Measurements from ENCODE around the gene MRPL52. TPM values are rescaled to one million over a fixed set of nuclear protein-coding genes. Genes with fewer than 3 reads are reported as not detected.

Gene MRPL52
- total and polyA plus RNA-seq, 2 donors (not counting 3 experiments of a cell fraction or from before 2014, with no cell fraction given) = 81.1 to 174 TPM

DNA sequence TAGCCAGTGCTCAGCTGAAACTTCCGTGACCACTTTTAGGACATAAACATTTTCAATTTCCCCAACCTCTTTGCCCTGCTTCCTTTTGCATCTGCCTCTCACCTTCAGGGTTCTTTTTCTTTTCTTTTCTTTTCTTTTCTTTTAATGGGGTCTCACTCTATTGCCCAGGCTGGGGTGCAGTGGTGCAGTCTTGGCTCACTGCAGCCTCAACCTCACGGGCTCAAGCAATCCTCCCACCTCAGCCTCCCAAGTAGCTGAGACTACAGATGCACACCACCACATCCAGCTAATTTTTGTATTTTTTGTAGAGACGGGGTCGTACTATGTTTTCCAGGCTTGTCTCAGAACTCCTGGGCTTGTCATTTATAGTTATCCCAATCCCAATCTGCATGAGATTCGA lies 37.2 kb downstream of the MRPL52 start:
- intact Hi-C loops (cut with micrococcal nuclease) = no loop called here
- POLR2A ChIA-PET = no interaction called here
- H3K4me3 ChIP-seq (replicated peaks in 1 of 3; ENCODE audit: insufficient read depth in 1 of 3, low read depth in 1 of 3, low read length in 3 of 3) = no peak overlapping the region

More for the DNA sequence above, 37.2 kb downstream of the MRPL52 start:
- CTCF ChIA-PET = no interaction called here
- no peak for FAIRE-seq
- Histone ChIP-seq H3K36me3 (ENCODE audit: control insufficient read depth in 2 of 2, extremely low read depth in 1 of 2, insufficient read depth in 2 of 2, low read length in 2 of 2) (no peaks in the 10 kb centered on the region), H3K27me3 (ENCODE audit: control insufficient read depth in 2 of 2, insufficient read depth in 2 of 2, low read length in 2 of 2) (no peaks in the 10 kb centered on the region), H3K9me3 (replicated peaks; ENCODE audit: control insufficient read depth, insufficient read depth, low read length) (no peaks in the 10 kb centered on the region), H2AFZ (ENCODE audit: low read depth, low read length) (no peak overlapping the region), H3K9ac (replicated peaks; ENCODE audit: extremely low read depth, insufficient read depth, low read length) (no peak overlapping the region), H3K4me1 (ENCODE audit: control insufficient read depth, extremely low read depth, insufficient read depth, low read length) (peaks cover 12% of the 10 kb centered on the region), H3K79me2 (ENCODE audit: control insufficient read depth, insufficient read depth, low read length) (no peaks in the 10 kb centered on the region), H3K9me1 (replicated peaks; ENCODE audit: control insufficient read depth, extremely low read depth, insufficient read depth, low read length) (no peaks in the 10 kb centered on the region), H3K27ac (ENCODE audit: insufficient read depth, low read depth, low read length) (no peak overlapping the region), H4K20me1 (replicated peaks; ENCODE audit: control insufficient read depth, extremely low read depth, insufficient read depth, low read length) (no peaks in the 10 kb centered on the region), H3K4me2 (ENCODE audit: insufficient read depth, low read length) (no peak overlapping the region)
- DNase-seq (ENCODE audit: low read depth, low spot score) = no peak
- no peak for TF ChIP-seq POLR2A (IDR thresholded peaks at IDR 0.05; ENCODE audit: low read depth, low read length)
- TF ChIP-seq MYC (IDR thresholded peaks at IDR 0.05; ENCODE audit: low read depth, low read length) = no peak
- no peak for TF ChIP-seq CTCF (IDR thresholded peaks at IDR 0.05; ENCODE audit: extremely low read depth in 1 of 2, insufficient read depth in 1 of 2, low read depth in 1 of 2, low read length in 2 of 2)
- no peak for TF ChIP-seq POLR2AphosphoS5 (IDR thresholded peaks at IDR 0.05; ENCODE audit: insufficient read depth, low read depth, low read length)
- no peak for TF ChIP-seq GATA2 (IDR thresholded peaks at IDR 0.05; ENCODE audit: insufficient read depth, insufficient read length, low read depth, low read length)
- no peak for TF ChIP-seq FOS (IDR thresholded peaks at IDR 0.05; ENCODE audit: borderline replicate concordance, insufficient read depth, low read length)
- no TSS peak for BruUV-seq (replicated peaks)
- dilution Hi-C loops (cut with MboI; ENCODE audit: extremely low pct_ligation_motif_present, low sequenced_read_pairs) = no loop called here
